ENCODE data around the gene APOA4.
"Not testable (repeated sequence)": the region's sequence is repeated elsewhere in the genome, so short reads cannot be mapped to it uniquely, and the experiment has no call there.

APOA4 gene

GRCh38 chr11:116849486-116849885 is 26.4 kb upstream of the APOA4 start:
- DNase-seq (ENCODE audit: low read depth in 4 of 4, low spot score in 1 of 4): no peak

GRCh38 chr11:116849060-116849459 is 26.0 kb upstream of the APOA4 start:
- DNase-seq (ENCODE audit: low read depth in 4 of 4, low spot score in 1 of 4): no peak

- DNase-seq (ENCODE audit: low read depth in 4 of 4, low spot score in 1 of 4): no peak
These were observed 24.5 kb upstream of the APOA4 start for GRCh38 chr11:116847612-116848011.

- no peak for DNase-seq (ENCODE audit: low read depth in 4 of 4, low spot score in 1 of 4)
These were observed 21.6 kb upstream of the APOA4 start for GRCh38 chr11:116844722-116845121.

GRCh38 chr11:116843661-116844060 is 20.6 kb upstream of the APOA4 start:
- no peak for DNase-seq (ENCODE audit: low read depth in 4 of 4, low spot score in 1 of 4)

GRCh38 chr11:116842909-116843308 is 19.8 kb upstream of the APOA4 start:
- no peak for DNase-seq (ENCODE audit: low read depth in 4 of 4, low spot score in 1 of 4)

- DNase-seq (ENCODE audit: low read depth in 4 of 4, low spot score in 1 of 4): no peak
These were observed 19.0 kb upstream of the APOA4 start for GRCh38 chr11:116842117-116842516.

GRCh38 chr11:116840746-116841296 is 17.7 kb upstream of the APOA4 start:
- DNase-seq (ENCODE audit: low read depth in 4 of 4, low spot score in 1 of 4): no peak

GRCh38 chr11:116840224-116840745 is 17.2 kb upstream of the APOA4 start:
- no peak for DNase-seq (ENCODE audit: low read depth in 4 of 4, low spot score in 1 of 4)

GRCh38 chr11:116838321-116839084 is 15.4 kb upstream of the APOA4 start:
- no peak for DNase-seq (ENCODE audit: low read depth in 4 of 4, low spot score in 1 of 4)

- DNase-seq (ENCODE audit: low read depth in 4 of 4, low spot score in 1 of 4): no peak
These were observed 14.4 kb upstream of the APOA4 start, which contains the start of gene APOA1 for GRCh38 chr11:116837231-116838091. TSS of gene APOA1 (minus strand) at chr11:116837622. CDS start at chr11:116837387, 235 bp downstream.

GRCh38 chr11:116836632-116836991 is 13.5 kb upstream of the APOA4 start:
- no peak for DNase-seq (ENCODE audit: low read depth in 4 of 4, low spot score in 1 of 4)

- peak; percentile 30 to 70 (median 54) for DNase-seq (ENCODE audit: low read depth in 4 of 4, low spot score in 1 of 4)
These were observed 12.9 kb upstream of the APOA4 start for GRCh38 chr11:116835791-116836631.

GRCh38 chr11:116835042-116835772 is 12.1 kb upstream of the APOA4 start:
- no peak for DNase-seq (ENCODE audit: low read depth in 4 of 4, low spot score in 1 of 4)

GRCh38 chr11:116834535-116835041 is 11.5 kb upstream of the APOA4 start:
- DNase-seq (ENCODE audit: low read depth in 4 of 4, low spot score in 1 of 4): not testable (repeated sequence)

GRCh38 chr11:116833816-116834534 is 10.9 kb upstream of the APOA4 start:
- no peak for DNase-seq (ENCODE audit: low read depth in 4 of 4, low spot score in 1 of 4)

- DNase-seq (ENCODE audit: low read depth in 4 of 4, low spot score in 1 of 4): no peak
These were observed 10.3 kb upstream of the APOA4 start for GRCh38 chr11:116833491-116833815.

GRCh38 chr11:116832350-116833290 is 9.5 kb upstream of the APOA4 start:
- no peak for DNase-seq (ENCODE audit: low read depth in 4 of 4, low spot score in 1 of 4)

All from stimulated activated CD4-positive, alpha-beta T cell treated with anti-CD3 and anti-CD28 coated beads, Interleukin-1b, Interleukin-23, amount 100 ng/mL, for 24 hours (primary cell).